Parathyroid adenoma (tissue), 2 donors: ENCODE results near the gene NEGR1.

Experiments used
- H2AFZ ChIP-seq: fragments of 300-600 bp; sonication (generic); one replicate; pipeline ENCODE4 v1.7.0; 2017; ENCODE audit warnings: antibody characterized with exemption, mild to moderate bottlenecking
- H3K27ac ChIP-seq: fragments of 300-600 bp; sonication (generic); one replicate; pipeline ENCODE4 v1.7.0; 2017
- H3K27me3 ChIP-seq: fragments of 300-600 bp; sonication (generic); one replicate; pipeline ENCODE4 v1.7.0; 2017; ENCODE audit warnings: low read length; ENCODE audit not compliant: control insufficient read depth, insufficient read depth
- H3K36me3 ChIP-seq: fragments of 300-600 bp; sonication (generic); one replicate; pipeline ENCODE4 v1.7.0; 2017; ENCODE audit warnings: low read length; ENCODE audit not compliant: control insufficient read depth, insufficient read depth
- H3K4me1 ChIP-seq: fragments of 300-600 bp; sonication (generic); one replicate; pipeline ENCODE4 v1.7.0; 2017; ENCODE audit warnings: control low read depth
- H3K4me2 ChIP-seq: fragments of 300-600 bp; sonication (generic); one replicate; pipeline ENCODE4 v1.7.0; 2017; ENCODE audit warnings: low read length
- H3K4me3 ChIP-seq: fragments of 300-600 bp; sonication (generic); one replicate; pipeline ENCODE4 v1.7.0; 2017; ENCODE audit warnings: low read depth, low read length
- H3K79me2 ChIP-seq: fragments of 300-600 bp; sonication (generic); one replicate; pipeline ENCODE4 v1.7.0; 2017; ENCODE audit warnings: control low read depth
- H3K9ac ChIP-seq: fragments of 300-600 bp; sonication (generic); one replicate; pipeline ENCODE4 v1.7.0; 2017; ENCODE audit warnings: mild to moderate bottlenecking
- H3K9me3 ChIP-seq: fragments of 300-600 bp; sonication (generic); one replicate; pipeline ENCODE4 v1.7.0; 2017; ENCODE audit warnings: low read length; ENCODE audit not compliant: control insufficient read depth
- TF ChIP-seq, protein P1 (sequence below): fragments of 300-600 bp; sonication (generic); IDR thresholded peaks from one replicate; pipeline ENCODE4 v1.7.0; 2017; ENCODE audit warnings: antibody characterized with exemption, mild to moderate bottlenecking
- donor health status: primary hyperparathyroidism.

Gene NEGR1

GRCh38 chr1:72056516-72056915, 225.8 kb downstream of the NEGR1 start:
- H3K79me2 ChIP-seq = no peaks in the 10 kb centered on the region
- no peak overlapping the region for H2AFZ ChIP-seq
- no peaks in the 10 kb centered on the region for H3K36me3 ChIP-seq
- H3K9me3 ChIP-seq = no peaks in the 10 kb centered on the region
- no peak overlapping the region for H3K27ac ChIP-seq
- H3K9ac ChIP-seq = no peak overlapping the region
- TF ChIP-seq, protein P1, sequence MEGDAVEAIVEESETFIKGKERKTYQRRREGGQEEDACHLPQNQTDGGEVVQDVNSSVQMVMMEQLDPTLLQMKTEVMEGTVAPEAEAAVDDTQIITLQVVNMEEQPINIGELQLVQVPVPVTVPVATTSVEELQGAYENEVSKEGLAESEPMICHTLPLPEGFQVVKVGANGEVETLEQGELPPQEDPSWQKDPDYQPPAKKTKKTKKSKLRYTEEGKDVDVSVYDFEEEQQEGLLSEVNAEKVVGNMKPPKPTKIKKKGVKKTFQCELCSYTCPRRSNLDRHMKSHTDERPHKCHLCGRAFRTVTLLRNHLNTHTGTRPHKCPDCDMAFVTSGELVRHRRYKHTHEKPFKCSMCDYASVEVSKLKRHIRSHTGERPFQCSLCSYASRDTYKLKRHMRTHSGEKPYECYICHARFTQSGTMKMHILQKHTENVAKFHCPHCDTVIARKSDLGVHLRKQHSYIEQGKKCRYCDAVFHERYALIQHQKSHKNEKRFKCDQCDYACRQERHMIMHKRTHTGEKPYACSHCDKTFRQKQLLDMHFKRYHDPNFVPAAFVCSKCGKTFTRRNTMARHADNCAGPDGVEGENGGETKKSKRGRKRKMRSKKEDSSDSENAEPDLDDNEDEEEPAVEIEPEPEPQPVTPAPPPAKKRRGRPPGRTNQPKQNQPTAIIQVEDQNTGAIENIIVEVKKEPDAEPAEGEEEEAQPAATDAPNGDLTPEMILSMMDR = no peak
- no peak overlapping the region for H3K4me2 ChIP-seq
- H3K4me3 ChIP-seq = no peak overlapping the region
- no peaks in the 10 kb centered on the region for H3K27me3 ChIP-seq
- no peaks in the 10 kb centered on the region for H3K4me1 ChIP-seq

GRCh38 chr1:72051538-72051937, 230.8 kb downstream of the NEGR1 start:
- Histone ChIP-seq H3K27ac (no peak overlapping the region), H2AFZ (no peak overlapping the region), H3K4me3 (no peak overlapping the region), H3K27me3 (no peaks in the 10 kb centered on the region), H3K4me2 (no peak overlapping the region), H3K4me1 (no peaks in the 10 kb centered on the region), H3K9me3 (no peaks in the 10 kb centered on the region), H3K79me2 (no peaks in the 10 kb centered on the region), H3K36me3 (no peaks in the 10 kb centered on the region), H3K9ac (no peak overlapping the region)
- TF ChIP-seq, protein P1 = no peak

GRCh38 chr1:72050551-72050950, 231.8 kb downstream of the NEGR1 start:
- no peaks in the 10 kb centered on the region for H3K36me3 ChIP-seq

DNA sequence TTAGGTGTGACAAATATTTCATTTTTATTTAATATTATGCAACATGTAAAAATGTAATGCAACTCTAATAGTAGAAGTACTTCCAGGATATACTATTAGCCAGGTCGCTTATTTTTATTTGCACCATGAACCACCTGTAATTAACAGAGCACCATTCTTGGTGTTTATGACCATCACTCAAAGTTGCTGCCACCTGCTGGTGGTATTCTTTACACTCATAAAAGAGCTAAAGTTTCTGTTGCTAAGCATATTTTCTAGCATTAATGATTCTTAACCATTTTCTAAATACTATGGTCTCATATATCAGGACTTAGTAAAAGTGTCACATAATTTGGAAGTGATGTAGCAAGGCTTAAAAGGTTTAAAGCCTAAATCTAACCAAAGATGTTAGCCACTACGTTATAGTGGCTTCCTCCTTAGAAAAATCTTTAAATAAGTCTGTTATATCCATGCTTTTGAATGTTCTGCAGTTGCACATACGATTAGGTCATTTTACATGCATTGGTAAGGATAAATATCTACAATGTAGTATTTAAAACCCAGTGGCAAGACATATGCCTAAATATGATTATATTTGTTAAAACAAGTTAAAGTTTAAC, 244.5 kb downstream of the NEGR1 start:
- Histone ChIP-seq H3K27ac (no peak overlapping the region), H3K27me3 (no peaks in the 10 kb centered on the region), H3K36me3 (no peaks in the 10 kb centered on the region), H3K4me2 (no peak overlapping the region), H3K9me3 (no peaks in the 10 kb centered on the region), H3K4me3 (no peak overlapping the region), H3K4me1 (no peaks in the 10 kb centered on the region), H3K79me2 (no peaks in the 10 kb centered on the region), H3K9ac (no peak overlapping the region), H2AFZ (no peak overlapping the region)
- TF ChIP-seq, protein P1 = no peak

More at GRCh38 chr1:72050551-72050950, 231.8 kb downstream of the NEGR1 start:
- Histone ChIP-seq H3K4me3 (no peak overlapping the region), H3K27me3 (no peaks in the 10 kb centered on the region), H3K9ac (no peak overlapping the region), H3K79me2 (no peaks in the 10 kb centered on the region), H3K27ac (no peak overlapping the region), H2AFZ (no peak overlapping the region), H3K4me1 (no peaks in the 10 kb centered on the region), H3K4me2 (no peak overlapping the region), H3K9me3 (no peaks in the 10 kb centered on the region)
- TF ChIP-seq, protein P1 = no peak

DNA sequence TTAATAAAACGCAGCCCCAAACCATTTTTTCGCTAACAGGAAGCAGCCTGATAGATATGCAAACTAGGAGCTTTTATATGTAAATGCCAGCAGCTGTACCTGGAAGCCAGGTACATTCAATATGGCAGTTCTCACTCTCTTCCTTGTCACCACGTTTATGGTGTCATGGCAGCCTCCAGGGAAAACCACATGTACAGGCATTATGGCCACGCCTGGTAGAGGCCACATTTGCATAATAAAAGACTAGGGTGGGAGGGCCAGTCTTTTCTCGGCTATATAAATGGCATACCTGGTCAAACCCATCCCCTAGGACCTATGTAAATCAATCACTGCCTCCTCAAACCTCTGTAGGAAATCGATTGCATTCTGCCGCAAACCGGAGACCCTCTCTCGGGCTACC, 247.5 kb downstream of the NEGR1 start:
- Histone ChIP-seq H3K4me2 (no peak overlapping the region), H3K36me3 (no peaks in the 10 kb centered on the region), H3K27me3 (no peaks in the 10 kb centered on the region), H3K4me3 (no peak overlapping the region), H2AFZ (no peak overlapping the region), H3K4me1 (no peaks in the 10 kb centered on the region), H3K9ac (no peak overlapping the region), H3K79me2 (no peaks in the 10 kb centered on the region), H3K9me3 (no peaks in the 10 kb centered on the region), H3K27ac (no peak overlapping the region)
- TF ChIP-seq, protein P1 = no peak
